Measurements from ENCODE around the gene DCST2. TPM values are rescaled to one million over a fixed set of nuclear protein-coding genes. Genes with fewer than 3 reads are reported as not detected.

DCST2 gene
- total and polyA plus RNA-seq, 2 donors (not counting 3 experiments of a cell fraction or from before 2014, with no cell fraction given) = 0.29 to 0.51 TPM

DNA sequence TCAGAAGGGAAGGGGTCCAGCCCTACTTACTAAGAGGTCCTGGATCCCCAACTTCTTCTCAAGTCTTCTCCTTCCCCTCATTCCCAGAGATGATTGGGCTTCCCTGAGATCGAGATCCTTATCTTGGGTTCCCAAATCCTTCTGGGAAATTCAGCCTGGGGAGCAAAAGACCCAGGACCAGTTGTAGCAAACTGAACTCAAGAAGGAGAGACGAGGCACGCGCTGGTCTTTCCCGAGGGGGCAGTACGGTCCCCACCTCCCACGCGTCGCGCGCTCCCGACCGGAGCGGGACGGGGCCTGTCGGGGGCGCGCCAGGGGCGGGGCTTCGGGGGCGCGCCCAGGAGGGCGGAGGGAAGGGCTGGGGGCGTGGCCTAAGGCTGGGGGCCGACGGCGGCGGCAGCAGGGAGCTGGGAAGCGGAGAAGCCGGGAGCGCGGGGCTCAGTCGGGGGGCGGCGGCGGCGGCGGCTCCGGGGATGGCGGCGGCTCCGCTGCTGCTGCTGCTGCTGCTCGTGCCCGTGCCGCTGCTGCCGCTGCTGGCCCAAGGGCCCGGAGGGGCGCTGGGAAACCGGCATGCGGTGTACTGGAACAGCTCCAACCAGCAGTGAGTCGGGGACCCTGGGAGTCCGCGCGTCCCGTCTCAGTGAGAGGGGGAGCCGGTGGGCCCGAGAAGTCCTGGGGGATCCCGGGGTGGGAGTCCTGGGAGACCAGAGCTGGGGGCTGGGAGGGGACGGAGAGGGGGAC lies 45.1 kb upstream of the DCST2 start, which contains the start of gene EFNA3:
Gene EFNA3 (plus strand): TSS at position 369 of the 741 bp plus-strand sequence. CDS start 105 bp downstream, at position 474.
- H3K36me3 ChIP-seq (ENCODE audit: control insufficient read depth in 2 of 2, extremely low read depth in 1 of 2, insufficient read depth in 2 of 2, low read length in 2 of 2) = no peaks in the 10 kb centered on the region
- H3K9me3 ChIP-seq (replicated peaks; ENCODE audit: control insufficient read depth, insufficient read depth, low read length) = no peaks in the 10 kb centered on the region
- intact Hi-C loops (cut with micrococcal nuclease) (no loop called here), dilution Hi-C loops (cut with MboI; ENCODE audit: extremely low pct_ligation_motif_present, low sequenced_read_pairs) (no loop called here)
- H3K27me3 ChIP-seq (ENCODE audit: control insufficient read depth in 2 of 2, insufficient read depth in 2 of 2, low read length in 2 of 2) = peaks cover 40 to 46% of the 10 kb centered on the region in 2 experiments
- BruUV-seq (replicated peaks) = no TSS peak
- H3K4me2 ChIP-seq (ENCODE audit: insufficient read depth, low read length) = peak within 1 kb of the TSS; percentile 33
- TF ChIP-seq GATA2 (IDR thresholded peaks at IDR 0.05; ENCODE audit: insufficient read depth, insufficient read length, low read depth, low read length) (peak; percentile 74), JUN (IDR thresholded peaks at IDR 0.05; ENCODE audit: borderline replicate concordance, insufficient read depth, insufficient read length, low read depth) (no peak), FOS (IDR thresholded peaks at IDR 0.05; ENCODE audit: borderline replicate concordance, insufficient read depth, low read length) (no peak), POLR2A (IDR thresholded peaks at IDR 0.05; ENCODE audit: low read depth, low read length) (no peak), CTCF (IDR thresholded peaks at IDR 0.05; ENCODE audit: extremely low read depth in 1 of 2, insufficient read depth in 1 of 2, low read depth in 1 of 2, low read length in 2 of 2) (no peak), MYC (IDR thresholded peaks at IDR 0.05; ENCODE audit: low read depth, low read length) (no peak)
- TF ChIP-seq, protein P1, sequence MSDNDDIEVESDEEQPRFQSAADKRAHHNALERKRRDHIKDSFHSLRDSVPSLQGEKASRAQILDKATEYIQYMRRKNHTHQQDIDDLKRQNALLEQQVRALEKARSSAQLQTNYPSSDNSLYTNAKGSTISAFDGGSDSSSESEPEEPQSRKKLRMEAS (IDR thresholded peaks at IDR 0.05; ENCODE audit: insufficient read depth, insufficient read length) = no peak
- H4K20me1 ChIP-seq (replicated peaks; ENCODE audit: control insufficient read depth, extremely low read depth, insufficient read depth, low read length) = no peaks in the 10 kb centered on the region
- FAIRE-seq (peak; percentile 76), DNase-seq (ENCODE audit: low read depth, low spot score) (peak; percentile 65)
- POLR2A ChIA-PET = no interaction called here
- H3K27ac ChIP-seq (ENCODE audit: insufficient read depth, low read depth, low read length) = no peak within 1 kb of the TSS
- H3K79me2 ChIP-seq (ENCODE audit: control insufficient read depth, insufficient read depth, low read length) = no peaks in the 10 kb centered on the region
- peak within 1 kb of the TSS; percentile 29 for H2AFZ ChIP-seq (ENCODE audit: low read depth, low read length)
- no peak within 1 kb of the TSS for H3K9ac ChIP-seq (replicated peaks; ENCODE audit: extremely low read depth, insufficient read depth, low read length)
- H3K4me3 ChIP-seq (replicated peaks in 1 of 3; ENCODE audit: insufficient read depth in 1 of 3, low read depth in 1 of 3, low read length in 3 of 3) = peak within 1 kb of the TSS in 1 of 3 experiments; percentile 27
- CTCF ChIA-PET = interaction anchor here (0.8 to 1.9 kb wide), 11 partner anchors 12 to 519 kb away, joined by 3 to 8 read pairs (median 3); partner anchors contain the start of genes ADAM15 and KRTCAP2
- no peaks in the 10 kb centered on the region for H3K9me1 ChIP-seq (replicated peaks; ENCODE audit: control insufficient read depth, extremely low read depth, insufficient read depth, low read length)
- peaks cover 5% of the 10 kb centered on the region for H3K4me1 ChIP-seq (ENCODE audit: control insufficient read depth, extremely low read depth, insufficient read depth, low read length)

All from endothelial cell of umbilical vein (primary cell).